BJ (cell line): ENCODE results near the gene TEX19. TPM values are rescaled to one million over a fixed set of nuclear protein-coding genes. Genes with fewer than 3 reads are reported as not detected.

Experiments
- CTCF ChIA-PET: fragments of 350-600 bp; formaldehyde crosslinking; extraction: SDS; loops from one replicate; lab custom pipeline; 2021; ENCODE audit warnings: antibody characterized with exemption, inconsistent platforms; lab: Yijun Ruan, JAX
- POLR2A ChIA-PET: fragments of 300-600 bp; sonication (Branson Sonifier 250); formaldehyde crosslinking; extraction: SDS; loops from one replicate; lab custom pipeline; 2021; ENCODE audit warnings: antibody characterized with exemption; lab: Charles Lee
- DNase-seq: peaks from one replicate; pipeline ENCODE4 v3.0.0-alpha.2; 2011; ENCODE audit warnings: low read depth
- H3K27me3 ChIP-seq: 2 replicates; pipeline ENCODE4 v1.6.0; 2011; ENCODE audit warnings: low read length; ENCODE audit not compliant: control insufficient read depth, insufficient read depth
- H3K36me3 ChIP-seq: 2 replicates; pipeline ENCODE4 v1.5.1; 2011; ENCODE audit warnings: low read length; ENCODE audit not compliant: control insufficient read depth, insufficient read depth
- H3K4me3 ChIP-seq: 2 replicates; pipeline ENCODE4 v1.5.1; 2011; ENCODE audit warnings: low read depth, mild to moderate bottlenecking, control low read depth, low read length
- polyA minus RNA-seq: library from RNA; depleted of rRNA, polyadenylated mRNA; stranded (reverse); fragments of >200 nt; gene quantifications from 2 replicates; pipeline ENCODE4 v1.2.3, GENCODE V29; 2011; rRNA and poly(A)+ RNA removed
- polyA plus RNA-seq: library from polyadenylated mRNA; depleted of rRNA; stranded (reverse); fragments of >200 nt; gene quantifications from 2 replicates; pipeline ENCODE4 v1.2.3, GENCODE V29; 2011; rRNA removed
- TF ChIP-seq, protein P1 (sequence below): IDR thresholded peaks from 2 replicates; pipeline ENCODE4 v1.5.1; 2011; ENCODE audit warnings: low read depth, mild to moderate bottlenecking, control low read depth, inconsistent platforms, low read length, moderate library complexity; ENCODE audit not compliant: insufficient read depth

Gene TEX19, protein sequence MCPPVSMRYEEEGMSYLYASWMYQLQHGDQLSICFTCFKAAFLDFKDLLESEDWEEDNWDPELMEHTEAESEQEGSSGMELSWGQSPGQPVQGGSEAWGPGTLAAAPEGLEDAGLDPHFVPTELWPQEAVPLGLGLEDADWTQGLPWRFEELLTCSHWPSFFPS
- 0.06 TPM in 1 of 2 replicates, not detected in the other for polyA plus RNA-seq
- not detected in 2 replicates for polyA minus RNA-seq

DNA sequence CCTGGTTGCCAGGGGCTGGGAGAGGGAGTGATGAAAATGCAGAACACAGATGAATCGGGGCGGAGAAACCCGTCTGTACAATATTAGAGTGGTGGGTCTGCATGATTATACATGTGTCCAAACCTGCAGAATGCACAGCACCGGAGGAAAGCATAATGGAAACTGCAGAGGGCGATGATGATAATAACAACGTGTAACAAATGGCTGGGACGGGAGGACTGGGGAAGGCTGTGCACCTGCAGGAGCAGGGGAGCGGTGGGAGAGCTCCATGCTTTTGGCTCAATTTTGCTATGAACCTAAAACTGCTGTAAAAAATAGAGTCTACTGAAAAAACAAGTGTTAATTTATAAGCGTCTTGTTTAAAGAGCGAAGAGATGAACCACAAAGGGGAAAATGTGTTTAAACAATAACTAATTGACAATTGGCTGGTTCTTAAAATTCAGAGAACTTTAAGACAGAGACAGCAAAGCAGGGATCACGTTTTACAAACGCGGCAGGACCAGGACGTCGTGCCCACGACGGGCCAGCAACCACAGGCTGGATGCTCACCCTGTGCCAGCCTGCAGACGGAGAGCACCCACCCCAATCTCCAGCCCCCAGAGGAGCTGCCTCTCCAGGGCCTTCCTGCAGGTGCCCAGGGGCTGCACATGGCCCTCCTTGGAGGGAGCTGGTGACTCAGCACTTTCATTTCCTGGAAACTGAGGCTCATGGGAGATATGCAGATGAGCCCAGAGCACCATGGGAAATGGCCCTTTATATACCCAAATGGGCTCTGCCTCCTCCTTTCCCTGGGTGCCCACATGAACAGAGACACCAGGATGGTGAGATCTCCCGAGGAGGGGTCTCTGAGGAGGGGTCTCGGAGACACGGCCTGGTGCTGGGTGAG lies at the start of gene TEX19:
TSS of gene TEX19 (plus strand) at position 783 of the 886 bp plus-strand sequence. CDS start 2,904 bp downstream, outside the sequence.
- Histone ChIP-seq H3K36me3 (no peaks in the 10 kb centered on the region), H3K4me3 (no peak within 1 kb of the TSS), H3K27me3 (peaks cover 4% of the 10 kb centered on the region)
- TF ChIP-seq, protein P1, sequence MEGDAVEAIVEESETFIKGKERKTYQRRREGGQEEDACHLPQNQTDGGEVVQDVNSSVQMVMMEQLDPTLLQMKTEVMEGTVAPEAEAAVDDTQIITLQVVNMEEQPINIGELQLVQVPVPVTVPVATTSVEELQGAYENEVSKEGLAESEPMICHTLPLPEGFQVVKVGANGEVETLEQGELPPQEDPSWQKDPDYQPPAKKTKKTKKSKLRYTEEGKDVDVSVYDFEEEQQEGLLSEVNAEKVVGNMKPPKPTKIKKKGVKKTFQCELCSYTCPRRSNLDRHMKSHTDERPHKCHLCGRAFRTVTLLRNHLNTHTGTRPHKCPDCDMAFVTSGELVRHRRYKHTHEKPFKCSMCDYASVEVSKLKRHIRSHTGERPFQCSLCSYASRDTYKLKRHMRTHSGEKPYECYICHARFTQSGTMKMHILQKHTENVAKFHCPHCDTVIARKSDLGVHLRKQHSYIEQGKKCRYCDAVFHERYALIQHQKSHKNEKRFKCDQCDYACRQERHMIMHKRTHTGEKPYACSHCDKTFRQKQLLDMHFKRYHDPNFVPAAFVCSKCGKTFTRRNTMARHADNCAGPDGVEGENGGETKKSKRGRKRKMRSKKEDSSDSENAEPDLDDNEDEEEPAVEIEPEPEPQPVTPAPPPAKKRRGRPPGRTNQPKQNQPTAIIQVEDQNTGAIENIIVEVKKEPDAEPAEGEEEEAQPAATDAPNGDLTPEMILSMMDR = no peak
- DNase-seq = no peak
- ChIA-PET CTCF (interaction anchor here (0.8 to 1.5 kb wide), 4 partner anchors 34 to 59 kb away, joined by 3 to 5 read pairs (median 4); partner anchors contain the start of gene HEXD), POLR2A (no interaction called here)

DNA sequence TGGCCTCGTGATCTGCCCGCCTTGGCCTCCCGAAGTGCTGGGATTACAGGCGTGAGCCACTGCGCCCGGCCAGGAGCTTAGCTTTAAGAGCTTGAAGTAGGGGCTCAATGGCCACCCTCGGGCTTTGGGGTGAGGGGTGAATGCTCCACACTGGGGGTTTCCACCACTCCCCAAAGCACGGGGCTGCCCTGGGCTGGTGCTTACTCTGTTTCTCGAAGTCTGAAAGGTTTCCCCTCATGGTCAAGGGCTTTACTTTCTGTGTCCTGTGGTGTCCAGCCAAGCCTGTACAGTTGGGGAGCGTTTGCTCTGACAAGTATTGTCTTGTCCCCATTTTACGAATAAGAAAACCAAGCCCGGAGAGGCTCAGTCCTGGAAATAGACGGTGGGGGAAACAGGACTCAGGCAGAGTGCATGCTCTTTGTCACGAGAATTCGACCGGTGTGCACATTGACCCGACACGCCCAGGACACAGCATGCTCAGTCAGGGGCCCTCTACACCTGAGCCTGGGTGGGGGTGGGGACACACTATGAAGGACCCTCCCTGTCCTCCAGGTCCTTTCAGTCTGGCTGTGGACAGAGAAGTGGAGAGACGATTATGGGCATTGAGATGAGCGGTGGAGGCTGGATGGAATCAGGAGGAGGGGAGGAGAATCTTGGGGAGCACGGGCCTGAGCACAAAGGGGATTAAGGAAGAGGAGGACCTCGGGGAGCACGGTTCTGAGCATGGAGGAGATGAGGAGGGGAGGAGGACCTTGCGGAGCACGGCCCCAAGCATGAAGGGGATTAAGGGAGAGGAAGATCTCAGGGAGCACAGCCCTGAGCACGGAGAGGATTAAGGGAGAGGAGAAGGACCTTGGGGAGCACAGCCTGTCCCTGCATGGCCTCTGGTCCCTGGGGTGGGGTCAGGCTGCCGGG lies 49.1 kb upstream of the TEX19 start:
- no peak for DNase-seq
- TF ChIP-seq, protein P1 = no peak
- Histone ChIP-seq H3K27me3 (no peaks in the 10 kb centered on the region), H3K36me3 (no peaks in the 10 kb centered on the region), H3K4me3 (no peak overlapping the region)
- ChIA-PET CTCF (interaction anchor here (0.8 to 1.9 kb wide), 4 partner anchors 9 to 12 kb away, joined by 3 to 7 read pairs (median 4); no protein-coding TSS in a partner anchor), POLR2A (no interaction called here)

DNA sequence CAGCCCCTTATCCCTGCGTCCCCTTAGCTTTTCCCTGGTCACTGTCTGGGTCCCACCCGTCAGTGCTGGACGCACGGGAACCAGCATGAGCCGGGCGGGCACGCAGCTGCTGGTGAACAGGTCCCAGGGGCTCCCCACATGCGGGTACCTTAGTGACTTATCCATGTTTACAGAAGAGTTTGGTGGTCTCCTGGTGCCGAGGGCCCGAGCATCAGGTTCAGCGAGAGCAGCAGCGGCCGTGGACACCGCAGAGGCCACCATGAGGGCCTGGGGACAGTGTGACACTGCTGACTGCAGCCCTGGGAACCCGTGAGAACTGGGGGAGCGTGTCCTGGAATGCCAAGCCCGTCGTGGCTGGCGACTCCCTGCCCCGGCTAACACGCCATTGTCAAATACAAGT lies 48.2 kb upstream of the TEX19 start:
- H3K4me3 ChIP-seq = no peak overlapping the region
- TF ChIP-seq, protein P1 = no peak
- H3K27me3 ChIP-seq = peaks cover 3% of the 10 kb centered on the region
- ChIA-PET POLR2A (no interaction called here), CTCF (interaction anchor here (0.8 to 1.4 kb wide), 2 partner anchors 10 kb away, joined by 3 to 6 read pairs; no protein-coding TSS in a partner anchor)
- DNase-seq = no peak
- no peaks in the 10 kb centered on the region for H3K36me3 ChIP-seq

DNA sequence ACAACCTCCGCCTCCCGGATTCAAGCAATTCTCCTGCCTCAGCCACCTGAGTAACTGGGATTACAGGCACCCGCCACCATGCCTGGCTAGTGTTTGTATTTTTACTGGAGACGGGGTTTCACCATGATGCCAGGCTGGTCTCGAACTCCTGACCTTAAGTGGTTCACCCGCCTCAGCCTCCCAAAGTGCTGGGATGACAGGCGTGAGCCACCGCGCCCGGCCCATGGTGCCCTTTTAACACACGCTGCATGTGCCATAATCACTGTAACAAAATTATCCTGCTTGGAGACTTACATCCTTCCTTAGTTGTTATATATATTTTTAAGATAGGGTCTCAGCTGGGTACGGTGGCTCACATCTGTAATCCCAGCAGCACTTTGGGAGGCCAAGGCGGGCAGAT lies 47.1 kb upstream of the TEX19 start:
- H3K27me3 ChIP-seq = peaks cover 9% of the 10 kb centered on the region
- H3K4me3 ChIP-seq = no peak overlapping the region
- no peaks in the 10 kb centered on the region for H3K36me3 ChIP-seq
- TF ChIP-seq, protein P1 = no peak
- DNase-seq = no peak
- ChIA-PET CTCF (interaction anchor here (1.0 to 1.6 kb wide), 2 partner anchors 11 to 91 kb away, joined by 4 to 5 read pairs; no protein-coding TSS in a partner anchor), POLR2A (interaction anchor here (0.5 kb wide), 1 partner anchor 23 kb away, joined by 6 read pairs; no protein-coding TSS in a partner anchor)
